AG04449 (cell line): ENCODE results near the gene ADGRV1.

Source experiments
- CTCF ChIA-PET: fragments of 350-600 bp; formaldehyde crosslinking; extraction: SDS; loops from one replicate; lab custom pipeline; 2021; ENCODE audit warnings: antibody characterized with exemption; lab: Yijun Ruan, JAX
- POLR2A ChIA-PET: fragments of 400-600, 350-600 bp; formaldehyde crosslinking; extraction: SDS; loops from one replicate; lab custom pipeline; 2020; ENCODE audit warnings: antibody characterized with exemption, inconsistent platforms; lab: Yijun Ruan, JAX
- DNase-seq: peaks from one replicate; pipeline ENCODE4 v3.0.0-alpha.2; 2010; ENCODE audit warnings: low read depth, low spot score
- H3K4me3 ChIP-seq: 2 replicates; pipeline ENCODE4 v1.5.1; 2011; ENCODE audit warnings: low read depth, mild to moderate bottlenecking, control low read depth, low read length
- CTCF ChIP-seq: IDR thresholded peaks from one replicate; pipeline ENCODE4 v1.5.1; 2011; ENCODE audit warnings: mild to moderate bottlenecking, moderate library complexity, low read length, control low read depth, inconsistent platforms; ENCODE audit not compliant: insufficient read depth; ENCODE audit errors: missing control alignments

ADGRV1 gene

GRCh38 chr5:90636948-90637347 lies 78.4 kb downstream of the ADGRV1 start:
- TF ChIP-seq CTCF: no peak
- ChIA-PET POLR2A (no interaction called here), CTCF (no interaction called here)
- H3K4me3 ChIP-seq: no peak overlapping the region
- no peak for DNase-seq

- no peak for DNase-seq
- ChIA-PET CTCF (no interaction called here), POLR2A (no interaction called here)
- TF ChIP-seq CTCF: no peak
- no peak overlapping the region for H3K4me3 ChIP-seq
These were observed 79.1 kb downstream of the ADGRV1 start for GRCh38 chr5:90637731-90638130.

GRCh38 chr5:90638878-90639277 lies 80.3 kb downstream of the ADGRV1 start:
- no peak overlapping the region for H3K4me3 ChIP-seq
- no peak for DNase-seq
- no peak for TF ChIP-seq CTCF
- ChIA-PET POLR2A (no interaction called here), CTCF (no interaction called here)

- no peak for TF ChIP-seq CTCF
- no peak overlapping the region for H3K4me3 ChIP-seq
- DNase-seq: no peak
- ChIA-PET POLR2A (no interaction called here), CTCF (no interaction called here)
These were observed 82.0 kb downstream of the ADGRV1 start for GRCh38 chr5:90640484-90641059.

GRCh38 chr5:90641528-90641927 lies 82.9 kb downstream of the ADGRV1 start:
- H3K4me3 ChIP-seq: no peak overlapping the region
- CTCF ChIA-PET: no interaction called here
- no peak for TF ChIP-seq CTCF
- DNase-seq: no peak
- POLR2A ChIA-PET: no interaction called here

- POLR2A ChIA-PET: no interaction called here
- no peak overlapping the region for H3K4me3 ChIP-seq
- no peak for DNase-seq
- TF ChIP-seq CTCF: no peak
- CTCF ChIA-PET: no interaction called here
These were observed 84.2 kb downstream of the ADGRV1 start for GRCh38 chr5:90642706-90643229.
